ENCODE data around the gene PTBP3.

PTBP3 gene

GRCh38 chr9:112174222-112174964 is 159.0 kb downstream of the PTBP3 start:
- in situ Hi-C loops (cut with HindIII; ENCODE audit: low sequenced_read_pairs) = no loop called here

GRCh38 chr9:112173489-112174221 is 159.8 kb downstream of the PTBP3 start:
- in situ Hi-C loops (cut with HindIII; ENCODE audit: low sequenced_read_pairs) = no loop called here

GRCh38 chr9:112170968-112171367 is 162.5 kb downstream of the PTBP3 start:
- in situ Hi-C loops (cut with HindIII; ENCODE audit: low sequenced_read_pairs) = no loop called here

- in situ Hi-C loops (cut with HindIII; ENCODE audit: low sequenced_read_pairs) = no loop called here
These were observed 163.2 kb downstream of the PTBP3 start for GRCh38 chr9:112170235-112170634.

GRCh38 chr9:112169368-112169767 is 164.1 kb downstream of the PTBP3 start:
- in situ Hi-C loops (cut with HindIII; ENCODE audit: low sequenced_read_pairs) = no loop called here

GRCh38 chr9:112168197-112168596 is 165.2 kb downstream of the PTBP3 start:
- in situ Hi-C loops (cut with HindIII; ENCODE audit: low sequenced_read_pairs) = no loop called here

Measured in endothelial cell of hepatic sinusoid (primary cell).